Pancreas (tissue), 10 donors: Measurements from ENCODE around the gene CCT4. TPM values are rescaled to one million over a fixed set of nuclear protein-coding genes. Genes with fewer than 3 reads are reported as not detected.
"Not testable (repeated sequence)": the region's sequence is repeated elsewhere in the genome, so short reads cannot be mapped to it uniquely, and the experiment has no call there.

Experiments
- ATAC-seq, 4 donors: fragments of 200-7000 bp; cut with Tn5 transposase; one replicate each; pipeline versions ENCODE4 v1.8.0 to v1.9.1; 2020; ENCODE audit warnings: mild to moderate bottlenecking in 4 of 4, moderate library complexity in 4 of 4
- DNase-seq, 6 donors: peaks; one replicate each; pipeline ENCODE4 v3.0.0-alpha.2; 2020
- FAIRE-seq: peaks from 2 replicates; lab custom pipeline; 2012; peaks lifted over from hg19 to GRCh38; lab: Jason Lieb, UNC
- H3K27ac ChIP-seq, 4 donors: fragments of 200-600 bp; sonication (generic); 1 replicate in 3 of 4; 2 replicates in 1 of 4; pipeline versions ENCODE4 v1.5.0 to v1.8.0; 2020
- H3K27me3 ChIP-seq, 4 donors: fragments of 200-600 bp; one replicate each; pipeline ENCODE4 v1.8.0; 2021
- H3K36me3 ChIP-seq, 3 donors: fragments of 200-600 bp; sonication (generic) in 1 of 3; one replicate each; pipeline versions ENCODE4 v1.5.0 to v1.8.0; 2020 to 2021
- H3K4me1 ChIP-seq, 3 donors: fragments of 200-600 bp; one replicate each; pipeline ENCODE4 v1.8.0; 2021
- H3K4me3 ChIP-seq, 4 donors: fragments of 200-600 bp; sonication (generic) in 2 of 4; one replicate each; pipeline versions ENCODE4 v1.5.0 to v1.8.0; 2020 to 2021
- H3K9me3 ChIP-seq, 4 donors: fragments of 200-600 bp; one replicate each; pipeline ENCODE4 v1.8.0; 2021
- WGBS, 2 donors: extraction: QIAGEN DNeasy Blood & Tissue Kit; methylation state at CpG; one replicate each; pipeline ENCODE4 v1.1.7; 2013; 5-methylcytosine and 5-hydroxymethylcytosine counted together
- intact Hi-C, 3 donors: fragments of 100-400 bp; cut with DNase I; formaldehyde crosslinking; loops; one replicate each; pipeline versions ENCODE4 v1.11.1 to v1.14.2; 2022
- polyA plus RNA-seq, 2 donors: library from polyadenylated mRNA; stranded (reverse); fragments of 200-250 nt; gene quantifications; one replicate each; pipeline ENCODE4 v1.2.3, GENCODE V29; 2013
- total RNA-seq, 6 donors: library from RNA; stranded (reverse); fragmentation: NEBNext Ultra II Directional in 4 of 6; extraction: Animal tissue kit (Norgen Biotek cat#: 25700) in 4 of 6; gene quantifications; one replicate each; pipeline versions ENCODE4 v1.2.1 to v1.2.4, GENCODE V29; 2021 to 2023
- TF ChIP-seq, protein P1 (sequence below), 4 donors: fragments of 200-600 bp; sonication (generic) in 3 of 4; IDR thresholded peaks; one replicate each; pipeline versions ENCODE4 v1.5.0 to v1.8.0; 2021; ENCODE audit warnings: antibody characterized with exemption in 4 of 4
- donor health status: healthy with polysubstance abuse.
- donor health status: DM: no; HTN: no; CAD: no; lungs with moderate emphysema.
- donor health status: DM: no; HTN: no; CAD: no.
- donor health status: control.
- donor health status: control.
- donor health status: Bipolar disorder and iron deficiency.
- donor health status: DM: yes; HTN: yes; CAD: no.
- donor health status: DM: no; HTN: no; CAD: no.
- donor health status: DM: no; HTN: no; CAD: no.
- donor health status: DM: yes; HTN: yes; CAD: no.

CCT4 gene
- total and polyA plus RNA-seq, 8 donors, result 24.6 to 101 (median 68.3) TPM

DNA sequence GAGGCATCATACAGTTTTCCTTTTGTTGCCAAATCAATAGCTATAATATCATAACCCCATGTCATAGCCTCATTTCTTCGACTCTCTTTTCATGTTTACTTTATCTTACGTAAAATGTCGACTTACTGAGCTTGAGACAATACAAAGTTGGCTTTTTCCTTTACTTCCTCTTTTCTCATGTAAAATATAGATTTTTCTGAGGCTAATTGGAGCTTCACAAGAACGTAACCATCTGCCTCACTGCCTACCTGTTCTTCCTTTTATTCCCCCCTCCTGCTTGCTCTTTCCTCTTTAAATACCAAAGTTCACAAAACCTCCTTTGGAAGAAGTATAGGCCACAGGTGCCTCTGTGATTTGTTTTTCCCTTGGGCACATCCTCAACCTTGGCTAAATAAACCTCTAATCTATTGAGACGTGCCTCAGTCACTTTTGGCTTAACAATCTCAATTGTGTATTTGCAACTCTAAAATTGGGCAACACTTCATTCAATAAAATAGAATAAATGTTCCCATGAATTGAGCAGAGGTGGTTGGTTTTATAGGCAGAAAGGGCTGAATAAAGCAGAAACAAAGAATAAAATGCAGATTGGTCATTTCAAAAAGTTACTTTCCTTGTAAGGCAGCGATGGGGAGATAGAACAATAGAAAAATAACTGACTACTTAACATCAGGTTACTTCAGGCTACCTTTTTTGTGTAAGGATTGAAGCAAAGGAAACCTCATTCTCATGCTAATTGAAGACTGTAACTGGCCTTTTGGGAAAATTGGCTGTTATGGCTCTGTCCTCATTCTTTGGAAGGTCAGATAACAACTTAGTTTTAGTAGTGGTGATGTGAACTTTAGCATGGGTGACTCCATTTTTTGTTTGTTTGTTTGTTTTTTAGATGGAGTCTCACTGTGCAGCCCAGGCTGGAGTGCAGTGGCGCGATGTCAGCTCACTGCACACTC, 38.3 kb upstream of the CCT4 start:
- intact Hi-C loops, result loop anchor here in 1 of 3 donors (10.0 kb wide), 1 partner anchor 488 kb away; no protein-coding TSS in a partner anchor
- Histone ChIP-seq H3K9me3 (no peaks in the 10 kb centered on the region), H3K36me3 (no peaks in the 10 kb centered on the region), H3K4me3 (no peak overlapping the region), H3K27ac (no peak overlapping the region), H3K4me1 (no peaks in the 10 kb centered on the region), H3K27me3 (no peaks in the 10 kb centered on the region)
- 81% methylated on average over 8 of the region's 8 CpGs for WGBS, 2 donors
- DNase-seq, result no peak
- FAIRE-seq, result no peak
- no peak for ATAC-seq
- TF ChIP-seq, protein P1, sequence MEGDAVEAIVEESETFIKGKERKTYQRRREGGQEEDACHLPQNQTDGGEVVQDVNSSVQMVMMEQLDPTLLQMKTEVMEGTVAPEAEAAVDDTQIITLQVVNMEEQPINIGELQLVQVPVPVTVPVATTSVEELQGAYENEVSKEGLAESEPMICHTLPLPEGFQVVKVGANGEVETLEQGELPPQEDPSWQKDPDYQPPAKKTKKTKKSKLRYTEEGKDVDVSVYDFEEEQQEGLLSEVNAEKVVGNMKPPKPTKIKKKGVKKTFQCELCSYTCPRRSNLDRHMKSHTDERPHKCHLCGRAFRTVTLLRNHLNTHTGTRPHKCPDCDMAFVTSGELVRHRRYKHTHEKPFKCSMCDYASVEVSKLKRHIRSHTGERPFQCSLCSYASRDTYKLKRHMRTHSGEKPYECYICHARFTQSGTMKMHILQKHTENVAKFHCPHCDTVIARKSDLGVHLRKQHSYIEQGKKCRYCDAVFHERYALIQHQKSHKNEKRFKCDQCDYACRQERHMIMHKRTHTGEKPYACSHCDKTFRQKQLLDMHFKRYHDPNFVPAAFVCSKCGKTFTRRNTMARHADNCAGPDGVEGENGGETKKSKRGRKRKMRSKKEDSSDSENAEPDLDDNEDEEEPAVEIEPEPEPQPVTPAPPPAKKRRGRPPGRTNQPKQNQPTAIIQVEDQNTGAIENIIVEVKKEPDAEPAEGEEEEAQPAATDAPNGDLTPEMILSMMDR (IDR thresholded peaks at IDR 0.05), result no peak

DNA sequence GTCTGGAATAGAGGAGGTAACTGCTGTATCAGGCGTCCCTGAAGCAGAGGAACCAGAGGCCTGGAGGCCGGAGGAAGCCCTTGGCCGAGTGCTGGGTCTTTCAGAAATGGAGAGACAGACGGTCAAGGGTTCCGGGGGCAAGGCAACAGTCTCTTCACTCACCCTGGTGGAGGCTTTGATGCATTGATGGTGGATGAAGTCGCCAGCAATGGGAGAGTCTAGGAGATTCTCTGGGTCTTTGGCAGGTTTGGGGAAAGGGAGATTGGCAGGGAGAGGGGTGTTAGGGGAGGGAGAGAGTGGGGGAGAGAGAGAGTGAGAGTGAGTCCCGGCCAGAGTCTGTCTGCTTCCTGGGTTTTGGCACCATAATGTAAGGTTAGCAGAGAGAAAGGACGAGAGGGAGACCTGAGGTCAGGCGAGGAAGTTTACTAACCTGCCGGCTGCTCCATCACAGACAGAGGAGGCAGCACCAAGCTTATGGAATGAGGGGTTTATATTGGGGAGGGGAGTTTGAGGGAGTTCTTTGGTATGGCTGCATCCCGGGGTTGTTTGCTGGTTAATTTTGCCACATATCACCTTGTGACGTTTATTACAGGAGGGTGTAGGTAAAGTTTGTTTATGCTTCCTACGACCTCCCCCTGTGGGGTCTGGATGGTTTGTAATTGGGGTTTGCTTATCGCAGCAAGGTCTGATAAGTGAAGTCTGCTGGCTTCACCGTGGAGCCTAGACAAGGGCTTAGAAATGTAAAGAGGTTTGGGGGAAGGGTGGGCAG, 36.6 kb upstream of the CCT4 start:
- intact Hi-C loops, result loop anchor here in 1 of 3 donors (10.0 kb wide), 1 partner anchor 490 kb away; no protein-coding TSS in a partner anchor
- no peak for FAIRE-seq
- Histone ChIP-seq H3K36me3 (no peaks in the 10 kb centered on the region), H3K27me3 (no peaks in the 10 kb centered on the region), H3K4me3 (no peak overlapping the region), H3K4me1 (no peaks in the 10 kb centered on the region), H3K9me3 (no peaks in the 10 kb centered on the region), H3K27ac (no peak overlapping the region)
- DNase-seq, result no peak
- TF ChIP-seq, protein P1 (IDR thresholded peaks at IDR 0.05), result no peak
- 84 to 90% methylated on average over 15 of the region's 15 CpGs for WGBS, 2 donors
- no peak for ATAC-seq

DNA sequence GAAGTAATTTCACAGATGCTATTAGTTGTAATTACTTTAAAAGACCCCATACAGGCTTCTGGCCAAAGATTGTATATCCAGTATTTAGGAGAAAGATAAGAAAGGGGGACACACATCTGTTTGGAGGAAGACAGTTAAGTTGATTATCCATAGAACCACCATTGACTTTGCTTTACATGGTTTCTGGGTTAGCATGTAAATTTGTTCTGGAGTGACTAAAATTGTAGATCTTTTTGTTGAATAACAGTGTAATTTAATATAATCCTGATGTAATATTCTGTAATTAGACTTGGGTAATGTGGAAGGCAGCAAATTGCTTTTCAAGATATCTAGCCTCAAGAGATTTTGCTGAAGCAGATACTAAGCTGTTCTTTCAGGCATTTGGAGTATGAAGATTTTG, 34.3 kb upstream of the CCT4 start:
- intact Hi-C loops, result loop anchor here in 1 of 3 donors (10.0 kb wide), 1 partner anchor 492 kb away; no protein-coding TSS in a partner anchor
- H3K4me1 ChIP-seq, result no peaks in the 10 kb centered on the region
- no peaks in the 10 kb centered on the region for H3K36me3 ChIP-seq
- ATAC-seq, result no peak
- TF ChIP-seq, protein P1 (IDR thresholded peaks at IDR 0.05), result no peak
- H3K4me3 ChIP-seq, result no peak overlapping the region
- H3K27ac ChIP-seq, result no peak overlapping the region
- no peaks in the 10 kb centered on the region for H3K9me3 ChIP-seq
- DNase-seq, result no peak
- H3K27me3 ChIP-seq, result no peaks in the 10 kb centered on the region
- FAIRE-seq, result no peak

DNA sequence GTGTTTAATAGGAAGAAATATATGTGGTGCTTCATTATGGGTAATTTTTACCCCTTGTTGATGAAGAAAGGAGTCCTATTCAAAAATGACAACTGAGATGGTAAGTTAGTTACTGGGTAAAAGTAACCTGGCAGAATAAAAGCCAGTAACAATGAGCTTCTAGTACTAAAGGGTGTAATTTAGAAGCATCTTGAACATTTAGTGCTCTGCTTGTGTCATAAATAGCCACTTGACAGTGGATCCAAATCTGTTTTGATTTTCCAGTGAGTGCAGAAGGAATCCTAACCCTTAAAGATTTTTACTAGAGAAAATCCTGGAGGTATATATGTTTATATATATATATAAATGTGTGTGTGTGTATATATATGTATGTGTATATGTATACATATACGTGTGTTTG, 32.1 kb upstream of the CCT4 start:
- WGBS, 2 donors, result 87 to 96% methylated on average over 1 of the region's 1 CpG
- Histone ChIP-seq H3K4me1 (no peaks in the 10 kb centered on the region), H3K9me3 (no peaks in the 10 kb centered on the region), H3K36me3 (no peaks in the 10 kb centered on the region), H3K4me3 (no peak overlapping the region), H3K27me3 (no peaks in the 10 kb centered on the region), H3K27ac (no peak overlapping the region)
- ATAC-seq (no peak), FAIRE-seq (no peak), DNase-seq (no peak)
- TF ChIP-seq, protein P1 (IDR thresholded peaks at IDR 0.05), result no peak
- intact Hi-C loops, result loop anchor here in 1 of 3 donors (10.0 kb wide), 1 partner anchor 494 kb away; no protein-coding TSS in a partner anchor

DNA sequence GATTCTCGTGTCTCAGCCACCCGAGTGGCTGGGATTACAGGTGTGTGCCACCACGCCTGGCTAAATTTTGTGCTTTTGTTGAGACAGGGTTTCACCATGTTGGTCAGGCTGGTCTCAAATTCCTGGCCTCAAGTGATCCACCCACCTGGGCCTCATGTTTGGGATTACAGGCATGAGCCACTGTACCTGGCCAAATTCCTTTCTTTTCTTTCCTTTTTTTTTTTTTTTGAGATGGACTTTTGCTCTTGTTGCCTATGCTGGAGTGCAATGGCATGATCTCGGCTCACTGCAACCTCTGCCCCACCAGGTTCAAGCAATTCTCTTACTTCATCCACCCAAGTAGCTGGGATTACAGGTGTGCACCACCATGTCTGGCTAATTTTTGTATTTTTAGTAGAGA, 26.3 kb upstream of the CCT4 start:
- FAIRE-seq, DNase-seq, H3K4me3 ChIP-seq, H3K36me3 ChIP-seq, H3K9me3 ChIP-seq, ATAC-seq, H3K27me3 ChIP-seq, H3K27ac ChIP-seq, H3K4me1 ChIP-seq: not testable (repeated sequence)
- WGBS, 2 donors, result 94 to 97% methylated on average over 4 of the region's 4 CpGs
- intact Hi-C loops, result loop anchor here in 1 of 3 donors (5.0 kb wide), 1 partner anchor 498 kb away; no protein-coding TSS in a partner anchor
